SK-N-SH treated with all-trans-retinoic acid at 6 μM for 48 hours (cell line): ENCODE measurements around the gene SBSN.

Source experiments
- ATAC-seq: fragments of 200-7000 bp; cut with Tn5 transposase; 3 replicates; pipeline ENCODE4 v1.9.1; 2020; ENCODE audit warnings: mild to moderate bottlenecking, moderate library complexity
- ARNTL ChIP-seq: fragments of 450-650 bp; formaldehyde crosslinking; IDR thresholded peaks from 2 replicates; pipeline ENCODE4 v1.5.0; 2020; ENCODE audit warnings: low read depth, mild to moderate bottlenecking, moderate library complexity, borderline replicate concordance
- BACH2 ChIP-seq: fragments of 250-450 bp; sonication (Bioruptor Pico); IDR thresholded peaks from 2 replicates; pipeline ENCODE4 v1.9.0; 2021; ENCODE audit warnings: mild to moderate bottlenecking, borderline replicate concordance
- CREB5 ChIP-seq: fragments of 250-450 bp; sonication (Bioruptor Pico); IDR thresholded peaks from 2 replicates; pipeline ENCODE4 v1.5.1; 2020; ENCODE audit warnings: low read depth, mild to moderate bottlenecking, moderate library complexity
- CSDC2 ChIP-seq: fragments of 250-450 bp; sonication (Bioruptor Pico); IDR thresholded peaks from 2 replicates; pipeline ENCODE4 v1.5.0; 2020; ENCODE audit warnings: mild to moderate bottlenecking, moderate library complexity
- CSRNP3 ChIP-seq: fragments of 250-450 bp; sonication (Bioruptor Pico); IDR thresholded peaks from 2 replicates; pipeline ENCODE4 v1.5.1; 2021; ENCODE audit warnings: mild to moderate bottlenecking, moderate library complexity
- GLIS3 ChIP-seq: fragments of 250-450 bp; sonication (Bioruptor Pico); IDR thresholded peaks from 2 replicates; pipeline ENCODE4 v1.5.0; 2020; ENCODE audit warnings: mild to moderate bottlenecking, moderate library complexity
- ISL1 ChIP-seq: fragments of 250-450 bp; sonication (Bioruptor Pico); IDR thresholded peaks from 2 replicates; pipeline ENCODE4 v2.1.2; 2022; ENCODE audit warnings: mild to moderate bottlenecking, moderate library complexity
- PATZ1 ChIP-seq: fragments of 250-450 bp; sonication (Bioruptor Pico); IDR thresholded peaks from 2 replicates; pipeline ENCODE4 v1.8.0; 2020; ENCODE audit warnings: mild to moderate bottlenecking, moderate library complexity, borderline replicate concordance
- POU6F1 ChIP-seq: fragments of 250-450 bp; sonication (Bioruptor Pico); IDR thresholded peaks from 2 replicates; pipeline ENCODE4 v1.8.0; 2021; ENCODE audit warnings: low read depth, mild to moderate bottlenecking, moderate library complexity, borderline replicate concordance
- PPARA ChIP-seq: fragments of 250-450 bp; sonication (Bioruptor Pico); IDR thresholded peaks from 2 replicates; pipeline ENCODE4 v1.5.0; 2020; ENCODE audit warnings: mild to moderate bottlenecking, borderline replicate concordance
- RARB ChIP-seq: fragments of 250-450 bp; sonication (Bioruptor Pico); IDR thresholded peaks from 2 replicates; pipeline ENCODE4 v1.8.0; 2021; ENCODE audit warnings: mild to moderate bottlenecking, moderate library complexity
- SNAI2 ChIP-seq: fragments of 250-450 bp; sonication (Bioruptor Pico); IDR thresholded peaks from 2 replicates; pipeline ENCODE4 v1.5.0; 2020; ENCODE audit warnings: mild to moderate bottlenecking, moderate library complexity
- TCF4 ChIP-seq: fragments of 250-450 bp; sonication (Bioruptor Pico); IDR thresholded peaks from 2 replicates; pipeline ENCODE4 v1.8.0; 2021; ENCODE audit warnings: mild to moderate bottlenecking, moderate library complexity, borderline replicate concordance
- TOX ChIP-seq: fragments of 250-450 bp; sonication (Bioruptor Pico); IDR thresholded peaks from 2 replicates; pipeline ENCODE4 v1.8.0; 2021; ENCODE audit warnings: mild to moderate bottlenecking, moderate library complexity, borderline replicate concordance
- TSHZ2 ChIP-seq: fragments of 250-450 bp; sonication (Bioruptor Pico); IDR thresholded peaks from 2 replicates; pipeline ENCODE4 v1.5.0; 2020; ENCODE audit warnings: mild to moderate bottlenecking, moderate library complexity
- ZC3H10 ChIP-seq: fragments of 250-450 bp; sonication (Bioruptor Pico); IDR thresholded peaks from 2 replicates; pipeline ENCODE4 v1.5.1; 2021; ENCODE audit warnings: mild to moderate bottlenecking, moderate library complexity
- ZFP3 ChIP-seq: fragments of 250-450 bp; sonication (Bioruptor Pico); IDR thresholded peaks from 2 replicates; pipeline ENCODE4 v1.5.0; 2020; ENCODE audit warnings: mild to moderate bottlenecking, moderate library complexity
- ZFP30 ChIP-seq: fragments of 450-650 bp; formaldehyde crosslinking; IDR thresholded peaks from 2 replicates; pipeline ENCODE4 v1.5.0; 2022; ENCODE audit warnings: mild to moderate bottlenecking, moderate library complexity
- ZNF70 ChIP-seq: fragments of 450-650 bp; formaldehyde crosslinking; IDR thresholded peaks from 2 replicates; pipeline ENCODE4 v1.5.0; 2020; ENCODE audit warnings: mild to moderate bottlenecking, moderate library complexity
- ZNF8 ChIP-seq: fragments of 450-650 bp; formaldehyde crosslinking; IDR thresholded peaks from 2 replicates; pipeline ENCODE4 v1.5.0; 2020; ENCODE audit warnings: mild to moderate bottlenecking, moderate library complexity

Gene SBSN

GRCh38 chr19:35560271-35560670 lies 32.2 kb upstream of the SBSN start:
- ATAC-seq = no peak

GRCh38 chr19:35559781-35560180 lies 31.7 kb upstream of the SBSN start:
- no peak for ATAC-seq
- TF ChIP-seq ARNTL (CRISPR knock-in tag) (no peak), ZNF8 (CRISPR knock-in tag) (no peak), TOX (no peak), PPARA (CRISPR knock-in tag) (no peak), POU6F1 (CRISPR knock-in tag) (no peak), ZNF70 (CRISPR knock-in tag) (no peak), ZFP30 (CRISPR knock-in tag) (no peak), GLIS3 (CRISPR knock-in tag) (no peak), ISL1 (CRISPR knock-in tag) (no peak), RARB (CRISPR knock-in tag) (no peak), CSDC2 (CRISPR knock-in tag) (no peak), TSHZ2 (no peak), PATZ1 (CRISPR knock-in tag) (no peak), CREB5 (CRISPR knock-in tag) (no peak), TCF4 (CRISPR knock-in tag) (no peak), CSRNP3 (CRISPR knock-in tag) (no peak), BACH2 (CRISPR knock-in tag) (no peak), ZC3H10 (no peak), ZFP3 (no peak), SNAI2 (CRISPR knock-in tag) (no peak)

More at GRCh38 chr19:35560271-35560670, 32.2 kb upstream of the SBSN start:
- TF ChIP-seq TSHZ2 (no peak), POU6F1 (CRISPR knock-in tag) (no peak), RARB (CRISPR knock-in tag) (no peak), ISL1 (CRISPR knock-in tag) (no peak), GLIS3 (CRISPR knock-in tag) (no peak), SNAI2 (CRISPR knock-in tag) (no peak)
